ENCODE results near the gene APOM.

DNA sequence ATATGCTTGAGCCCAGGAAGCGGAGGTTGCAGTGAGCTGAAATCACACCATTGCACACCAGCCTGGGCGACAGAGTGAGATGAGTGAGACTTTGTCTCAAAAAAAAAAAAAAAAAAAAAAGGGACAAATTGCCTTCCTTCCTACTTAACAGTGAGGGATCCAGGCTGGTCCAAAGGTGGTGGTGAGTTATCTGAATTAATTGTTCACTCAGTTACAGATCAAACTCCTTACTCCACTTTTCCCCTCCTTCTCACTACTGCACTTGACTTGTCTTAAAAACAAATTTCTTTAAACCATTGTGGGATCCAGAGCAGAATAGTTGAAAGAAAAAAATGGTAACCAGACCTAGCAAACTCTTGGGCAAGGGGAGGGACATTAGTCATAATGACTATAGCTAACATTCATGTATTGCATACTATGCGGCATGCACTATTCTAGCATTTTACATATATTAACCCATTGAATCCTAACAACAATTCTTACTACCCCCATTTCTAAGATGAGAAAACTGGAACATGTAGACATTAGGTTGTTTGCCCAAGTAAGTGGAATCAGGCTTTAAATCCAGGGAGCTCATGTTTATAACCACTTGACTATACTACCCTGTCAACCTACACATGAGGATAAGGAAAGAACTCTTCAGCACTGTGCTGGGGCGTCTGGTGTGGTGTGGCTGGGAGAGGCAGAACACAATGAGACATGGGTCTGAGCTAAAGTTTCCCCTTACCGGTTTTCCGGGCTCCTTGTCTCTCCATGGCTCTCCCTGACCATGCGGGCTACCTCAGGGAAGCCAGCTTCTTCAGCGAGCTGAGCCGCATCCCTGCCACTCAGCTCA is 7.6 kb downstream of the APOM start:
- no peak for TF ChIP-seq POLR2A (IDR thresholded peaks at IDR 0.05)
- TF ChIP-seq, protein P1, sequence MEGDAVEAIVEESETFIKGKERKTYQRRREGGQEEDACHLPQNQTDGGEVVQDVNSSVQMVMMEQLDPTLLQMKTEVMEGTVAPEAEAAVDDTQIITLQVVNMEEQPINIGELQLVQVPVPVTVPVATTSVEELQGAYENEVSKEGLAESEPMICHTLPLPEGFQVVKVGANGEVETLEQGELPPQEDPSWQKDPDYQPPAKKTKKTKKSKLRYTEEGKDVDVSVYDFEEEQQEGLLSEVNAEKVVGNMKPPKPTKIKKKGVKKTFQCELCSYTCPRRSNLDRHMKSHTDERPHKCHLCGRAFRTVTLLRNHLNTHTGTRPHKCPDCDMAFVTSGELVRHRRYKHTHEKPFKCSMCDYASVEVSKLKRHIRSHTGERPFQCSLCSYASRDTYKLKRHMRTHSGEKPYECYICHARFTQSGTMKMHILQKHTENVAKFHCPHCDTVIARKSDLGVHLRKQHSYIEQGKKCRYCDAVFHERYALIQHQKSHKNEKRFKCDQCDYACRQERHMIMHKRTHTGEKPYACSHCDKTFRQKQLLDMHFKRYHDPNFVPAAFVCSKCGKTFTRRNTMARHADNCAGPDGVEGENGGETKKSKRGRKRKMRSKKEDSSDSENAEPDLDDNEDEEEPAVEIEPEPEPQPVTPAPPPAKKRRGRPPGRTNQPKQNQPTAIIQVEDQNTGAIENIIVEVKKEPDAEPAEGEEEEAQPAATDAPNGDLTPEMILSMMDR (IDR thresholded peaks at IDR 0.05): no peak
